Panc1 (cell line): ENCODE results near the gene IL1A.

ENCODE experiments used
- POLR2AphosphoS5 ChIP-seq: IDR thresholded peaks from 2 replicates; pipeline ENCODE4 v1.6.1; 2012; ENCODE audit warnings: mild to moderate bottlenecking, low read depth, low read length, moderate library complexity
- SIN3A ChIP-seq: IDR thresholded peaks from 2 replicates; pipeline ENCODE4 v1.6.1; 2012; ENCODE audit warnings: low read depth, mild to moderate bottlenecking, low read length, moderate library complexity, borderline replicate concordance; ENCODE audit not compliant: insufficient read depth
- TCF7L2 ChIP-seq: IDR thresholded peaks from 2 replicates; pipeline ENCODE4 v1.6.1; 2011; ENCODE audit warnings: mild to moderate bottlenecking, low read depth, low read length, inconsistent platforms
- TF ChIP-seq, protein P1 (sequence below): fragments of 450-650 bp; IDR thresholded peaks from 2 replicates; pipeline ENCODE4 v1.5.1; 2017; ENCODE audit warnings: mild to moderate bottlenecking
- TF ChIP-seq, protein P2 (sequence below), 2 experiments: IDR thresholded peaks; 2 replicates each; pipeline ENCODE4 v1.6.1; 2011 to 2012; ENCODE audit warnings: low read depth in 2 of 2, control low read depth in 1 of 2, low read length in 1 of 2, mild to moderate bottlenecking in 1 of 2, moderate library complexity in 1 of 2; ENCODE audit not compliant: insufficient read depth in 1 of 2

DNA sequence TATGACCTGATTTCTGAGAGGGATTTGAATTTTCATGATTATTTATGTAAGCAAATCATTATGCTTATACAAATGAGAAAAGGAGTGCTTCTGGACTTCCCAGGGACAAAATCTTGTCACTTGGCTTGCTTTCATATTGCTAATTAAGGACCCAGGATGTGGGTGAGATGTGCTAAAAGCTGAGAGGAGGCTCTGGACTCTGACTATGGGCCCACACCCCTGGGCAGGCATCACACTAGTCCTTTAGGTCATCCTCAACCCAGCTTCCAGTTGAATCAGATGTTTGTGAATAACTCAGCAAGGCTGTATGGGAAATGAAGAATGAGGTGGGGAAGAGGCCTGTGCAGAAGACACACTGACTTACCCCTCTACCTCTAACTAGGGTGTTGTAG lies 40.4 kb upstream of the IL1A start:
- TF ChIP-seq, protein P1, sequence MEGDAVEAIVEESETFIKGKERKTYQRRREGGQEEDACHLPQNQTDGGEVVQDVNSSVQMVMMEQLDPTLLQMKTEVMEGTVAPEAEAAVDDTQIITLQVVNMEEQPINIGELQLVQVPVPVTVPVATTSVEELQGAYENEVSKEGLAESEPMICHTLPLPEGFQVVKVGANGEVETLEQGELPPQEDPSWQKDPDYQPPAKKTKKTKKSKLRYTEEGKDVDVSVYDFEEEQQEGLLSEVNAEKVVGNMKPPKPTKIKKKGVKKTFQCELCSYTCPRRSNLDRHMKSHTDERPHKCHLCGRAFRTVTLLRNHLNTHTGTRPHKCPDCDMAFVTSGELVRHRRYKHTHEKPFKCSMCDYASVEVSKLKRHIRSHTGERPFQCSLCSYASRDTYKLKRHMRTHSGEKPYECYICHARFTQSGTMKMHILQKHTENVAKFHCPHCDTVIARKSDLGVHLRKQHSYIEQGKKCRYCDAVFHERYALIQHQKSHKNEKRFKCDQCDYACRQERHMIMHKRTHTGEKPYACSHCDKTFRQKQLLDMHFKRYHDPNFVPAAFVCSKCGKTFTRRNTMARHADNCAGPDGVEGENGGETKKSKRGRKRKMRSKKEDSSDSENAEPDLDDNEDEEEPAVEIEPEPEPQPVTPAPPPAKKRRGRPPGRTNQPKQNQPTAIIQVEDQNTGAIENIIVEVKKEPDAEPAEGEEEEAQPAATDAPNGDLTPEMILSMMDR, result no peak
- TF ChIP-seq TCF7L2 (no peak), SIN3A (no peak), POLR2AphosphoS5 (no peak)
- TF ChIP-seq, protein P2, sequence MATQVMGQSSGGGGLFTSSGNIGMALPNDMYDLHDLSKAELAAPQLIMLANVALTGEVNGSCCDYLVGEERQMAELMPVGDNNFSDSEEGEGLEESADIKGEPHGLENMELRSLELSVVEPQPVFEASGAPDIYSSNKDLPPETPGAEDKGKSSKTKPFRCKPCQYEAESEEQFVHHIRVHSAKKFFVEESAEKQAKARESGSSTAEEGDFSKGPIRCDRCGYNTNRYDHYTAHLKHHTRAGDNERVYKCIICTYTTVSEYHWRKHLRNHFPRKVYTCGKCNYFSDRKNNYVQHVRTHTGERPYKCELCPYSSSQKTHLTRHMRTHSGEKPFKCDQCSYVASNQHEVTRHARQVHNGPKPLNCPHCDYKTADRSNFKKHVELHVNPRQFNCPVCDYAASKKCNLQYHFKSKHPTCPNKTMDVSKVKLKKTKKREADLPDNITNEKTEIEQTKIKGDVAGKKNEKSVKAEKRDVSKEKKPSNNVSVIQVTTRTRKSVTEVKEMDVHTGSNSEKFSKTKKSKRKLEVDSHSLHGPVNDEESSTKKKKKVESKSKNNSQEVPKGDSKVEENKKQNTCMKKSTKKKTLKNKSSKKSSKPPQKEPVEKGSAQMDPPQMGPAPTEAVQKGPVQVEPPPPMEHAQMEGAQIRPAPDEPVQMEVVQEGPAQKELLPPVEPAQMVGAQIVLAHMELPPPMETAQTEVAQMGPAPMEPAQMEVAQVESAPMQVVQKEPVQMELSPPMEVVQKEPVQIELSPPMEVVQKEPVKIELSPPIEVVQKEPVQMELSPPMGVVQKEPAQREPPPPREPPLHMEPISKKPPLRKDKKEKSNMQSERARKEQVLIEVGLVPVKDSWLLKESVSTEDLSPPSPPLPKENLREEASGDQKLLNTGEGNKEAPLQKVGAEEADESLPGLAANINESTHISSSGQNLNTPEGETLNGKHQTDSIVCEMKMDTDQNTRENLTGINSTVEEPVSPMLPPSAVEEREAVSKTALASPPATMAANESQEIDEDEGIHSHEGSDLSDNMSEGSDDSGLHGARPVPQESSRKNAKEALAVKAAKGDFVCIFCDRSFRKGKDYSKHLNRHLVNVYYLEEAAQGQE (IDR thresholded peaks at IDR 0.05; ENCODE audit: insufficient read depth in 1 of 2, low read depth in 2 of 2, low read length in 1 of 2), result no peak
